GM21447 (cell line): ENCODE measurements around the gene C1orf74.

ENCODE experiments used
- ATAC-seq: cut with Tn5 transposase; IDR thresholded peaks from one replicate; pipeline ENCODE4 v1.9.1; 2021; ENCODE audit not compliant: unreplicated experiment

C1orf74 gene

GRCh38 chr1:209747580-209748262 lies 36.6 kb downstream of the C1orf74 start:
- peak; percentile 74 for ATAC-seq

- no peak for ATAC-seq
These were observed 37.8 kb downstream of the C1orf74 start for GRCh38 chr1:209746451-209747165.

- no peak for ATAC-seq
These were observed 41.2 kb downstream of the C1orf74 start for GRCh38 chr1:209743145-209743482.

GRCh38 chr1:209742409-209743144 lies 41.8 kb downstream of the C1orf74 start:
- ATAC-seq = no peak

- no peak for ATAC-seq
These were observed 42.5 kb downstream of the C1orf74 start for GRCh38 chr1:209741889-209742288.

- no peak for ATAC-seq
These were observed 43.2 kb downstream of the C1orf74 start for GRCh38 chr1:209741193-209741592.

- no peak for ATAC-seq
These were observed 46.1 kb downstream of the C1orf74 start for GRCh38 chr1:209738270-209738669.

GRCh38 chr1:209737118-209737505 lies 47.2 kb downstream of the C1orf74 start:
- no peak for ATAC-seq

- ATAC-seq = no peak
These were observed 47.8 kb downstream of the C1orf74 start for GRCh38 chr1:209736490-209737117.

- ATAC-seq = no peak
These were observed 50.8 kb downstream of the C1orf74 start for GRCh38 chr1:209733409-209734192.

GRCh38 chr1:209732725-209733124 lies 51.6 kb downstream of the C1orf74 start:
- no peak for ATAC-seq

- no peak for ATAC-seq
These were observed 54.9 kb downstream of the C1orf74 start for GRCh38 chr1:209729436-209729835.
